Esophagus muscularis mucosa (tissue), 4 donors: Measurements from ENCODE around the gene STMN3. TPM values are rescaled to one million over a fixed set of nuclear protein-coding genes. Genes with fewer than 3 reads are reported as not detected.

Source experiments
- DNase-seq: peaks from one replicate; pipeline ENCODE4 v3.0.0-alpha.2; 2017; ENCODE audit errors: extremely low spot score
- H3K27ac ChIP-seq, 4 donors: fragments of 200-600 bp; sonication (generic); replicated peaks in 1 of 4; 1 replicate in 3 of 4; 2 replicates in 1 of 4; pipeline ENCODE4 v1.5.1; 2016 to 2019; ENCODE audit warnings: mild to moderate bottlenecking in 1 of 4
- H3K27me3 ChIP-seq, 4 donors: fragments of 200-600 bp; sonication (generic); one replicate each; pipeline versions ENCODE4 v1.5.1 to v1.6.0; 2016 to 2019
- H3K36me3 ChIP-seq, 4 donors: fragments of 200-600 bp; sonication (generic); one replicate each; pipeline ENCODE4 v1.5.1; 2016 to 2019
- H3K4me1 ChIP-seq, 4 donors: fragments of 200-600 bp; sonication (generic); one replicate each; pipeline ENCODE4 v1.5.1; 2016 to 2019
- H3K4me3 ChIP-seq, 4 donors: fragments of 200-600 bp; sonication (generic); 1 replicate in 2 of 4; 2 replicates in 2 of 4; pipeline ENCODE4 v1.5.1; 2016 to 2019; ENCODE audit warnings: mild to moderate bottlenecking in 4 of 4, moderate library complexity in 1 of 4
- H3K9me3 ChIP-seq, 4 donors: fragments of 200-600 bp; sonication (generic); 1 replicate in 3 of 4; 2 replicates in 1 of 4; pipeline ENCODE4 v1.5.1; 2016 to 2019
- CTCF ChIP-seq, 3 experiments: fragments of 200-600 bp in 2 of 3; fragments of 450-650 bp in 1 of 3; sonication (generic) in 2 of 3; IDR thresholded peaks; one replicate each; pipeline ENCODE4 v1.5.1; 2017 to 2019; ENCODE audit warnings: antibody characterized with exemption in 3 of 3, mild to moderate bottlenecking in 2 of 3, moderate library complexity in 1 of 3
- EP300 ChIP-seq: sonication (generic); formaldehyde crosslinking; IDR thresholded peaks from one replicate; pipeline ENCODE4 v1.6.1; 2017; ENCODE audit warnings: antibody characterized with exemption
- POLR2A ChIP-seq: fragments of 450-650 bp; IDR thresholded peaks from one replicate; pipeline ENCODE4 v1.6.1; 2017; ENCODE audit warnings: antibody characterized with exemption, moderate library complexity, mild to moderate bottlenecking, low read depth
- POLR2AphosphoS5 ChIP-seq, 2 donors: sonication (generic); formaldehyde crosslinking; IDR thresholded peaks; one replicate each; pipeline ENCODE4 v1.6.1; 2017; ENCODE audit warnings: antibody characterized with exemption in 2 of 2
- WGBS: methylation state at CpG from one replicate; pipeline ENCODE4 v1.1.5; 2018; 5-methylcytosine and 5-hydroxymethylcytosine counted together
- intact Hi-C: fragments of 100-400 bp; cut with DNase I; formaldehyde crosslinking; loops from one replicate; pipeline ENCODE4 v1.15.1; 2023
- total RNA-seq, 4 donors: library from RNA; depleted of rRNA; stranded (reverse); fragments of >200 nt; gene quantifications; one replicate each; pipeline versions ENCODE4 v1.1.0 to v1.2.1, GENCODE V29; 2016

The STMN3 gene
- total RNA-seq, 4 donors from 2014 or later, result 13.3 to 47.4 (median 28.9) TPM

- no peaks in the 10 kb centered on the region for H3K9me3 ChIP-seq
- peaks cover 14 to 58% (median 55%) of the 10 kb centered on the region in 4 donors for H3K36me3 ChIP-seq
- TF ChIP-seq CTCF (IDR thresholded peaks at IDR 0.05) (no peak), POLR2AphosphoS5 (IDR thresholded peaks at IDR 0.05) (no peak), EP300 (no peak), POLR2A (no peak)
- H3K4me1 ChIP-seq, result peaks cover 24% of the 10 kb centered on the region in 4 donors
- intact Hi-C loops, result no loop called here
- H3K27me3 ChIP-seq, result no peaks in the 10 kb centered on the region
- 94% methylated on average over 7 of the region's 19 CpGs for WGBS
- H3K4me3 ChIP-seq, result no peak overlapping the region
- DNase-seq, result no peak
- H3K27ac ChIP-seq, result no peak overlapping the region
Observed at GRCh38 chr20:63679799-63680305, 26.6 kb upstream of the STMN3 start.

- DNase-seq, result no peak
- TF ChIP-seq POLR2A (no peak), EP300 (no peak), CTCF (IDR thresholded peaks at IDR 0.05) (no peak), POLR2AphosphoS5 (IDR thresholded peaks at IDR 0.05) (peak in 1 of 2 donors; percentile 10)
- Histone ChIP-seq H3K4me1 (peaks cover 24% of the 10 kb centered on the region in 4 donors), H3K27ac (no peak overlapping the region), H3K9me3 (no peaks in the 10 kb centered on the region), H3K36me3 (peaks cover 22 to 68% (median 65%) of the 10 kb centered on the region in 4 donors), H3K4me3 (no peak overlapping the region), H3K27me3 (no peaks in the 10 kb centered on the region)
- intact Hi-C loops, result no loop called here
- 91% methylated on average over 29 of the region's 38 CpGs for WGBS
Observed at GRCh38 chr20:63678667-63679465, 25.6 kb upstream of the STMN3 start.

GRCh38 chr20:63678071-63678470 lies 24.8 kb upstream of the STMN3 start:
- Histone ChIP-seq H3K9me3 (no peaks in the 10 kb centered on the region), H3K36me3 (peaks cover 23 to 76% (median 73%) of the 10 kb centered on the region in 4 donors), H3K27ac (no peak overlapping the region), H3K4me1 (peaks cover 19 to 20% (median 19%) of the 10 kb centered on the region in 4 donors), H3K4me3 (no peak overlapping the region), H3K27me3 (no peaks in the 10 kb centered on the region)
- WGBS, result 86% methylated on average over 8 of the region's 13 CpGs
- TF ChIP-seq CTCF (IDR thresholded peaks at IDR 0.05), result no peak
- no peak for TF ChIP-seq EP300
- no peak for TF ChIP-seq POLR2A
- no peak for TF ChIP-seq POLR2AphosphoS5 (IDR thresholded peaks at IDR 0.05)
- no peak for DNase-seq
- intact Hi-C loops, result no loop called here

GRCh38 chr20:63675681-63676368 lies 22.6 kb upstream of the STMN3 start:
- no peak overlapping the region for H3K27ac ChIP-seq
- 91% methylated on average over 17 of the region's 20 CpGs for WGBS
- H3K36me3 ChIP-seq, result peaks cover 23 to 95% (median 82%) of the 10 kb centered on the region in 4 donors
- H3K4me3 ChIP-seq, result no peak overlapping the region
- H3K9me3 ChIP-seq, result no peaks in the 10 kb centered on the region
- no peak for DNase-seq
- TF ChIP-seq POLR2A, result no peak
- no peak for TF ChIP-seq POLR2AphosphoS5 (IDR thresholded peaks at IDR 0.05)
- no peak for TF ChIP-seq EP300
- TF ChIP-seq CTCF (IDR thresholded peaks at IDR 0.05), result no peak
- no peaks in the 10 kb centered on the region for H3K4me1 ChIP-seq
- intact Hi-C loops, result no loop called here
- H3K27me3 ChIP-seq, result no peaks in the 10 kb centered on the region
